Breast epithelium (tissue), 3 donors: Measurements from ENCODE around the gene USP50.

Experiments used
- POLR2A ChIP-seq: fragments of 450-650 bp; IDR thresholded peaks from one replicate; pipeline ENCODE4 v1.6.1; 2016; ENCODE audit warnings: antibody characterized with exemption, mild to moderate bottlenecking, moderate library complexity
- POLR2AphosphoS5 ChIP-seq, 3 donors: sonication (generic); formaldehyde crosslinking; IDR thresholded peaks; one replicate each; pipeline ENCODE4 v1.6.1; 2017; ENCODE audit warnings: antibody characterized with exemption in 3 of 3
- TF ChIP-seq, protein P1 (sequence below), 3 donors: fragments of 450-650 bp; IDR thresholded peaks; one replicate each; pipeline ENCODE4 v1.5.1; 2016 to 2017; ENCODE audit warnings: antibody characterized with exemption in 3 of 3, mild to moderate bottlenecking in 3 of 3, moderate library complexity in 3 of 3

DNA sequence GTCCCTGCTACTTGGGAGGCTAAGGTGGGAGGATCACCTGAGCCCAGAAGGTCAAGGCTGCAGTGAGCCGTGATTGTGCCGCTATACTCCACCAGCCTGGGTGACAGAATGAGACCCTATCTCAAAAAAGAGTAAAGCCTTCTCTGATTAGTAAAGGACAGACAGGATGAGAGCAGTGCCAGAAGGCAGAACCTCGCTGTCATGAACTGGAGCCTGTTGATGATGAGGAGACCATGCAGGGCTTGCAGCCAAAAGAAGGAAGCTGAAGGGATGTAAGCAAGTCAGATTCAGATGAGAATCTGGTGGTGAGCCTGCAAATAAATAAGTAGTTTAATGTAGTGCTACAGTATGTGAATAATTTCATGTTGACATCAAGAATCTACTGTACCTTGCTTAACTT is 52.8 kb downstream of the USP50 start:
- TF ChIP-seq, protein P1, sequence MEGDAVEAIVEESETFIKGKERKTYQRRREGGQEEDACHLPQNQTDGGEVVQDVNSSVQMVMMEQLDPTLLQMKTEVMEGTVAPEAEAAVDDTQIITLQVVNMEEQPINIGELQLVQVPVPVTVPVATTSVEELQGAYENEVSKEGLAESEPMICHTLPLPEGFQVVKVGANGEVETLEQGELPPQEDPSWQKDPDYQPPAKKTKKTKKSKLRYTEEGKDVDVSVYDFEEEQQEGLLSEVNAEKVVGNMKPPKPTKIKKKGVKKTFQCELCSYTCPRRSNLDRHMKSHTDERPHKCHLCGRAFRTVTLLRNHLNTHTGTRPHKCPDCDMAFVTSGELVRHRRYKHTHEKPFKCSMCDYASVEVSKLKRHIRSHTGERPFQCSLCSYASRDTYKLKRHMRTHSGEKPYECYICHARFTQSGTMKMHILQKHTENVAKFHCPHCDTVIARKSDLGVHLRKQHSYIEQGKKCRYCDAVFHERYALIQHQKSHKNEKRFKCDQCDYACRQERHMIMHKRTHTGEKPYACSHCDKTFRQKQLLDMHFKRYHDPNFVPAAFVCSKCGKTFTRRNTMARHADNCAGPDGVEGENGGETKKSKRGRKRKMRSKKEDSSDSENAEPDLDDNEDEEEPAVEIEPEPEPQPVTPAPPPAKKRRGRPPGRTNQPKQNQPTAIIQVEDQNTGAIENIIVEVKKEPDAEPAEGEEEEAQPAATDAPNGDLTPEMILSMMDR (IDR thresholded peaks at IDR 0.05): no peak
- TF ChIP-seq POLR2AphosphoS5 (IDR thresholded peaks at IDR 0.05): no peak
- no peak for TF ChIP-seq POLR2A
